Panc1 (cell line): Measurements from ENCODE around the gene MARCHF3. TPM values are rescaled to one million over a fixed set of nuclear protein-coding genes. Genes with fewer than 3 reads are reported as not detected.

Experiments
- ATAC-seq: fragments of 200-7000 bp; cut with Tn5 transposase; 2 replicates; pipeline ENCODE4 v1.9.1; 2020; ENCODE audit warnings: mild to moderate bottlenecking, moderate library complexity
- BruUV-seq: library from RNA; stranded (reverse); fragments of 400-500 nt; replicated peaks from 2 replicates; lab custom pipeline; 2021; lab: Mats Ljungman, UMichigan
- CTCF ChIA-PET: fragments of 300-600 bp; sonication (Branson Sonifier 250); formaldehyde crosslinking; loops from one replicate; lab custom pipeline; 2022; ENCODE audit warnings: antibody characterized with exemption; lab: Charles Lee
- POLR2A ChIA-PET: fragments of 300-600 bp; sonication (Branson Sonifier 250); formaldehyde crosslinking; loops from one replicate; lab custom pipeline; 2022; ENCODE audit warnings: antibody characterized with exemption; lab: Charles Lee
- DNase-seq: peaks from one replicate; pipeline ENCODE4 v3.0.0-alpha.2; 2010; ENCODE audit warnings: low read depth, low spot score
- H3K27ac ChIP-seq: 2 replicates; pipeline ENCODE4 v1.5.1; 2011; ENCODE audit warnings: mild to moderate bottlenecking, low read length, inconsistent platforms
- H3K27me3 ChIP-seq: fragments of 200-500 bp; sonication (Bioruptor generic); 2 replicates; pipeline ENCODE4 v1.6.0; 2014; ENCODE audit warnings: low read length, inconsistent platforms; ENCODE audit not compliant: control insufficient read depth, insufficient read depth
- H3K36me3 ChIP-seq: fragments of 200-500 bp; sonication (Bioruptor generic); 2 replicates; pipeline ENCODE4 v1.5.1; 2014; ENCODE audit warnings: inconsistent platforms, mild to moderate bottlenecking, low read length, moderate library complexity; ENCODE audit not compliant: control insufficient read depth, insufficient read depth
- H3K4me1 ChIP-seq: 2 replicates; pipeline ENCODE4 v1.5.1; 2011; ENCODE audit warnings: inconsistent platforms, mild to moderate bottlenecking, low read length, moderate library complexity; ENCODE audit not compliant: control insufficient read depth, insufficient read depth
- H3K4me3 ChIP-seq, 2 experiments: 2 replicates each; pipeline ENCODE4 v1.5.1; 2011 to 2012; ENCODE audit warnings: low read depth in 2 of 2, low read length in 2 of 2, mild to moderate bottlenecking in 2 of 2, inconsistent platforms in 1 of 2, moderate library complexity in 1 of 2
- H3K9me3 ChIP-seq: fragments of 200-500 bp; sonication (Bioruptor generic); 2 replicates; pipeline ENCODE4 v1.5.1; 2014; ENCODE audit warnings: low read depth, mild to moderate bottlenecking, inconsistent platforms, low read length, moderate library complexity; ENCODE audit not compliant: control insufficient read depth, insufficient read depth
- CTCF ChIP-seq: fragments of 450-650 bp; IDR thresholded peaks from 2 replicates; pipeline ENCODE4 v1.5.1; 2017; ENCODE audit warnings: mild to moderate bottlenecking
- POLR2AphosphoS5 ChIP-seq: IDR thresholded peaks from 2 replicates; pipeline ENCODE4 v1.6.1; 2012; ENCODE audit warnings: mild to moderate bottlenecking, low read depth, low read length, moderate library complexity
- REST ChIP-seq, 2 experiments: IDR thresholded peaks; 2 replicates each; pipeline ENCODE4 v1.6.1; 2011 to 2012; ENCODE audit warnings: low read depth in 2 of 2, control low read depth in 1 of 2, low read length in 1 of 2, mild to moderate bottlenecking in 1 of 2, moderate library complexity in 1 of 2; ENCODE audit not compliant: insufficient read depth in 1 of 2
- SIN3A ChIP-seq: IDR thresholded peaks from 2 replicates; pipeline ENCODE4 v1.6.1; 2012; ENCODE audit warnings: low read depth, mild to moderate bottlenecking, low read length, moderate library complexity, borderline replicate concordance; ENCODE audit not compliant: insufficient read depth
- TCF7L2 ChIP-seq: IDR thresholded peaks from 2 replicates; pipeline ENCODE4 v1.6.1; 2011; ENCODE audit warnings: mild to moderate bottlenecking, low read depth, low read length, inconsistent platforms
- in situ Hi-C: cut with HindIII; loops from 2 replicates; pipeline ENCODE4 v1.10.0; 2016; ENCODE audit warnings: low sequenced_read_pairs, low pct_unique_long_range_greater_than_20kb
- intact Hi-C: fragments of 100-400 bp; cut with micrococcal nuclease; formaldehyde crosslinking; loops from one replicate; pipeline ENCODE4 v1.10.0; 2022; ENCODE audit not compliant: unreplicated experiment
- total RNA-seq: library from RNA; stranded (reverse); gene quantifications from one replicate; pipeline ENCODE4 v1.2.1, GENCODE V29; 2021; ENCODE audit not compliant: unreplicated experiment

MARCHF3 gene
- total RNA-seq, 1 experiment from 2014 or later, result 3.0 TPM

DNA sequence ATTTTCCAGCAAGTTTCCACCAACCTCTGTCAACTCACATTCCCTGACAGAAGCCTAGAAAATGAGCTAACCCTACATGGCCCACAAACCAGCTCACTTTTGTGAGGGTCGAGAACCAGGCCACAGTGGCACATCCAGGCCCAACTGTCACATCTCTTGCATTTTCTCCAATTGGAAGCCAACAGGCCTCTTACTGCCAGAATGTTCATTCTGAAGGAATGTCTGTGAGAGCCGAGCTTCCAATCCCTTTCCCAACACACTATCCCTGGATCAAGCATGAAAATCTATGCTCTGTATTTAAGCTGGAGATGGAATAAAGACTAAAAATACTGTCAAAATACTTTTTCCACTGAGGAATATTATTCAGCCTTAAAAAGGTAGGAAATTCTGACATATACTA is 20.0 kb downstream of the MARCHF3 start:
- no peaks in the 10 kb centered on the region for H3K4me1 ChIP-seq
- CTCF ChIA-PET, result no interaction called here
- no peak for DNase-seq
- no peaks in the 10 kb centered on the region for H3K36me3 ChIP-seq
- no peak overlapping the region for H3K4me3 ChIP-seq
- no peaks in the 10 kb centered on the region for H3K27me3 ChIP-seq
- TF ChIP-seq TCF7L2 (no peak), CTCF (no peak), POLR2AphosphoS5 (no peak), REST (IDR thresholded peaks at IDR 0.05; ENCODE audit: insufficient read depth in 1 of 2, low read depth in 2 of 2, low read length in 1 of 2) (no peak), SIN3A (no peak)
- intact Hi-C loops (no loop called here), in situ Hi-C loops (no loop called here)
- ATAC-seq, result no peak
- no peak overlapping the region for H3K27ac ChIP-seq
- no TSS peak for BruUV-seq
- H3K9me3 ChIP-seq, result no peaks in the 10 kb centered on the region
- POLR2A ChIA-PET, result no interaction called here

- no TSS peak for BruUV-seq
- TF ChIP-seq CTCF, result no peak
- TF ChIP-seq SIN3A, result no peak
- no peak for TF ChIP-seq TCF7L2
- no peak for TF ChIP-seq POLR2AphosphoS5
- no peak for DNase-seq
- no peak overlapping the region for H3K27ac ChIP-seq
- POLR2A ChIA-PET, result no interaction called here
- intact Hi-C loops, result no loop called here
- in situ Hi-C loops, result no loop called here
- no peak overlapping the region for H3K4me3 ChIP-seq
- H3K9me3 ChIP-seq, result no peaks in the 10 kb centered on the region
- no peaks in the 10 kb centered on the region for H3K4me1 ChIP-seq
- H3K36me3 ChIP-seq, result no peaks in the 10 kb centered on the region
- no peak for ATAC-seq
- no peaks in the 10 kb centered on the region for H3K27me3 ChIP-seq
- CTCF ChIA-PET, result no interaction called here
Observed at GRCh38 chr5:127009784-127010183, 20.6 kb downstream of the MARCHF3 start.
